ENCODE results near the gene HBB.

The HBB gene

GRCh38 chr11:5224538-5225479 lies 2.1 kb downstream of the HBB start:
- DNase-seq, result no peak

GRCh38 chr11:5223686-5224085 lies 3.2 kb downstream of the HBB start:
- no peak for DNase-seq

GRCh38 chr11:5223146-5223545 lies 3.7 kb downstream of the HBB start:
- no peak for DNase-seq

GRCh38 chr11:5210376-5210885 lies 16.4 kb downstream of the HBB start:
- DNase-seq, result no peak

GRCh38 chr11:5204787-5205186 lies 22.1 kb downstream of the HBB start:
- no peak for DNase-seq

GRCh38 chr11:5203366-5203765 lies 23.5 kb downstream of the HBB start:
- DNase-seq, result no peak

- DNase-seq, result no peak
Observed at GRCh38 chr11:5200582-5200981, 26.3 kb downstream of the HBB start, which contains the start of gene OR51V1. Gene OR51V1, minus strand, starts transcription at chr11:5200682. Its CDS starts 0 bp downstream, at chr11:5200682.

GRCh38 chr11:5198285-5198684 lies 28.6 kb downstream of the HBB start:
- no peak for DNase-seq

GRCh38 chr11:5197536-5197935 lies 29.3 kb downstream of the HBB start:
- no peak for DNase-seq

- no peak for DNase-seq
Observed at GRCh38 chr11:5196731-5197130, 30.1 kb downstream of the HBB start.

GRCh38 chr11:5196067-5196466 lies 30.8 kb downstream of the HBB start:
- no peak for DNase-seq

GRCh38 chr11:5192738-5193137 lies 34.1 kb downstream of the HBB start:
- DNase-seq, result no peak

GRCh38 chr11:5188201-5188600 lies 38.7 kb downstream of the HBB start:
- DNase-seq, result no peak

GRCh38 chr11:5178046-5178837 lies 48.6 kb downstream of the HBB start:
- no peak for DNase-seq
